ENCODE measurements around the gene PEPD.

DNA sequence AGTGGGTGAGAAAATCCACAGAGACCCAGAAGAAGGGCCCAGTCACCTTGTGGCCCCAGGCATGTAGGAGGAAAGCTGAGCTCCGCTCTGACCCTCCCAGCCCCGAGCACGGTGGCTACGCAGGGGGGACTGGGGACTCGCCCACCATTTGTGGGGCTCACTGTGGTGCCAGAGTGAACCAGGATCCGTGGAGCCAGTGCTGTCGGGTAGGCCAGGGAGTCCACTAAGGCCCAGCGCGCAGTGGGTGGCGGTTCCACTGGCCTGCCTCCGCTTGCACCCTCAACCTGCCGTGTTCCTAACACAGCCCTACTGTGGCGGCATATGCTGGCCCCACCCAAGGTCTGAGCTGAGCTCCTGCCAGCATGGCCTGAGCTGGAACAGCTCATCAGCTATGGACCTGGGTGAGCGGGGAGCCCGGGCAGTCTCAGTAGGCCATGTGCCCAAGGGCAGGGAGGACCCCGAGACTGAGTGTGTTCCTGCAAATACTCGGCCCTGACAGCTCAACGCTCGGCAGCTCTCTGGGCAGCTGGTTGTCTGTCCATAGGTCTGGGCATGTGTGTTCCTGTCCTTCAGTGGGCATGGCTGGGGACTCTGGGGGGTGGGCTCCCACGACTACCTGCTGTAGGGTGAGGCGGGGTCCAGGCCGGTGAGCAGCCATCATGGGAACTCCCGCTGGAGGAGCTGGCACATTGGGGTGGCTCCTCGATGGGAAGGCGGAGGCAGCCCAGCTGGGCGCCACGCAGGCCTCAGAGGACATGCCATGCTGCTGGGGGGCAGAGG is 111.5 kb downstream of the PEPD start:
- TF ChIP-seq, protein P1, sequence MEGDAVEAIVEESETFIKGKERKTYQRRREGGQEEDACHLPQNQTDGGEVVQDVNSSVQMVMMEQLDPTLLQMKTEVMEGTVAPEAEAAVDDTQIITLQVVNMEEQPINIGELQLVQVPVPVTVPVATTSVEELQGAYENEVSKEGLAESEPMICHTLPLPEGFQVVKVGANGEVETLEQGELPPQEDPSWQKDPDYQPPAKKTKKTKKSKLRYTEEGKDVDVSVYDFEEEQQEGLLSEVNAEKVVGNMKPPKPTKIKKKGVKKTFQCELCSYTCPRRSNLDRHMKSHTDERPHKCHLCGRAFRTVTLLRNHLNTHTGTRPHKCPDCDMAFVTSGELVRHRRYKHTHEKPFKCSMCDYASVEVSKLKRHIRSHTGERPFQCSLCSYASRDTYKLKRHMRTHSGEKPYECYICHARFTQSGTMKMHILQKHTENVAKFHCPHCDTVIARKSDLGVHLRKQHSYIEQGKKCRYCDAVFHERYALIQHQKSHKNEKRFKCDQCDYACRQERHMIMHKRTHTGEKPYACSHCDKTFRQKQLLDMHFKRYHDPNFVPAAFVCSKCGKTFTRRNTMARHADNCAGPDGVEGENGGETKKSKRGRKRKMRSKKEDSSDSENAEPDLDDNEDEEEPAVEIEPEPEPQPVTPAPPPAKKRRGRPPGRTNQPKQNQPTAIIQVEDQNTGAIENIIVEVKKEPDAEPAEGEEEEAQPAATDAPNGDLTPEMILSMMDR (conservative IDR thresholded peaks at IDR 0.05; ENCODE audit: low read depth, low read length) = no peak
- TF ChIP-seq USF2 (IDR thresholded peaks at IDR 0.05; ENCODE audit: low read depth, low read length) (no peak), POLR2A (IDR thresholded peaks at IDR 0.05; ENCODE audit: low read depth, low read length) (no peak), SMC3 (IDR thresholded peaks at IDR 0.05; ENCODE audit: low read depth, low read length) (no peak)
